Keratinocyte (primary cell): Measurements from ENCODE around the gene DIAPH2. TPM values are rescaled to one million over a fixed set of nuclear protein-coding genes. Genes with fewer than 3 reads are reported as not detected.

ENCODE experiments used
- DNase-seq: peaks from one replicate; pipeline ENCODE4 v3.0.0-alpha.2; 2011; ENCODE audit warnings: low read depth, missing footprints, low spot score
- FAIRE-seq: peaks from 2 replicates; lab custom pipeline; 2011; peaks lifted over from hg19 to GRCh38; lab: Jason Lieb, UNC
- H2AFZ ChIP-seq: 2 replicates; pipeline ENCODE4 v1.6.0; 2012; ENCODE audit warnings: low read length, control low read depth, inconsistent platforms; ENCODE audit not compliant: control insufficient read depth
- H3K27ac ChIP-seq: 2 replicates; pipeline ENCODE4 v1.5.1; 2011; ENCODE audit warnings: low read length; ENCODE audit not compliant: control insufficient read depth, insufficient read depth
- H3K27me3 ChIP-seq: 3 replicates; pipeline ENCODE4 v1.6.0; 2011; ENCODE audit warnings: low read length; ENCODE audit not compliant: control insufficient read depth, insufficient read depth; ENCODE audit errors: extremely low read depth
- H3K36me3 ChIP-seq, 2 experiments: 2 replicates in 1 of 2; 3 replicates in 1 of 2; pipeline ENCODE4 v1.5.1; 2011; ENCODE audit warnings: low read length in 2 of 2, mild to moderate bottlenecking in 1 of 2; ENCODE audit not compliant: control insufficient read depth in 2 of 2, insufficient read depth in 2 of 2; ENCODE audit errors: extremely low read depth in 1 of 2
- H3K4me1 ChIP-seq: 3 replicates; pipeline ENCODE4 v1.5.1; 2011; ENCODE audit warnings: low read length; ENCODE audit not compliant: control insufficient read depth, insufficient read depth; ENCODE audit errors: extremely low read depth
- H3K4me2 ChIP-seq: 3 replicates; pipeline ENCODE4 v1.6.0; 2011; ENCODE audit warnings: low read depth, low read length; ENCODE audit not compliant: control insufficient read depth, insufficient read depth; ENCODE audit errors: extremely low read depth
- H3K4me3 ChIP-seq, 3 experiments: fragments of 200-600 bp in 1 of 3; sonication (generic) in 1 of 3; 2 replicates in 2 of 3; 3 replicates in 1 of 3; pipeline ENCODE4 v1.5.1; 2011 to 2016; ENCODE audit warnings: low read length in 3 of 3, mild to moderate bottlenecking in 3 of 3, control low read depth in 2 of 3, inconsistent platforms in 1 of 3, low read depth in 1 of 3, mixed read lengths in 1 of 3, mixed run types in 1 of 3, moderate library complexity in 1 of 3; ENCODE audit not compliant: control insufficient read depth in 2 of 3, insufficient read depth in 2 of 3; ENCODE audit errors: extremely low read depth in 1 of 3
- H3K79me2 ChIP-seq: 2 replicates; pipeline ENCODE4 v1.6.0; 2012; ENCODE audit warnings: low read length; ENCODE audit not compliant: control insufficient read depth, insufficient read depth
- H3K9ac ChIP-seq: 3 replicates; pipeline ENCODE4 v1.6.0; 2011; ENCODE audit warnings: low read length; ENCODE audit not compliant: control insufficient read depth, insufficient read depth; ENCODE audit errors: extremely low read depth
- H3K9me1 ChIP-seq: 3 replicates; pipeline ENCODE4 v1.6.0; 2011; ENCODE audit warnings: low read length; ENCODE audit not compliant: control insufficient read depth, insufficient read depth; ENCODE audit errors: extremely low read depth
- H3K9me3 ChIP-seq: 2 replicates; pipeline ENCODE4 v1.5.1; 2012; ENCODE audit warnings: low read depth, low read length; ENCODE audit not compliant: control insufficient read depth
- H4K20me1 ChIP-seq: 3 replicates; pipeline ENCODE4 v1.6.0; 2011; ENCODE audit warnings: low read length; ENCODE audit not compliant: control insufficient read depth, insufficient read depth; ENCODE audit errors: extremely low read depth
- EZH2 ChIP-seq: IDR thresholded peaks from one replicate; pipeline ENCODE4 v1.6.1; 2012; ENCODE audit warnings: inconsistent platforms, mild to moderate bottlenecking, low read length, moderate library complexity
- dilution Hi-C: fragments of 300-500 bp; cut with MboI; formaldehyde crosslinking; loops from one replicate; pipeline ENCODE4 v1.7.0; 2020; ENCODE audit warnings: low sequenced_read_pairs; ENCODE audit not compliant: extremely low pct_ligation_motif_present
- polyA plus RNA-seq, 5 experiments: library from polyadenylated mRNA; depleted of rRNA in 3 of 5; stranded (reverse) in 3 of 5; stranded (forward) in 1 of 5; unstranded in 1 of 5; fragments of >200 nt; gene quantifications; 1 replicate in 1 of 5; 2 replicates in 3 of 5; 3 replicates in 1 of 5; pipeline versions ENCODE4 v1.2.1 to v1.2.3, GENCODE V29; 2011 to 2012; ENCODE audit warnings: missing spikeins in 2 of 5, low read depth in 1 of 5, low replicate concordance in 1 of 5
- TF ChIP-seq, protein P1 (sequence below), 3 experiments: IDR thresholded peaks in 1 of 3; conservative IDR thresholded peaks in 1 of 3; optimal IDR thresholded peaks in 1 of 3; 2 replicates in 2 of 3; 3 replicates in 1 of 3; pipeline versions ENCODE3 to v1.5.1; 2011; ENCODE audit warnings: low read length in 3 of 3, mild to moderate bottlenecking in 3 of 3, moderate library complexity in 2 of 3, control low read depth in 1 of 3, inconsistent platforms in 1 of 3; ENCODE audit not compliant: insufficient read depth in 2 of 3; ENCODE audit errors: extremely low read depth in 1 of 3

DIAPH2 gene
- polyA plus RNA-seq, 1 donor (not counting 4 experiments of a cell fraction or from before 2014, with no cell fraction given): 7.4 TPM

GRCh38 chrX:97326456-97326855 is 641.8 kb downstream of the DIAPH2 start:
- H4K20me1 ChIP-seq: no peaks in the 10 kb centered on the region
- no peaks in the 10 kb centered on the region for H3K79me2 ChIP-seq
- H3K4me3 ChIP-seq: no peak overlapping the region
- dilution Hi-C loops: no loop called here
- no peak overlapping the region for H2AFZ ChIP-seq
- DNase-seq (no peak), FAIRE-seq (no peak)
- no peaks in the 10 kb centered on the region for H3K4me1 ChIP-seq
- no peaks in the 10 kb centered on the region for H3K9me3 ChIP-seq
- no peaks in the 10 kb centered on the region for H3K36me3 ChIP-seq
- no peak overlapping the region for H3K4me2 ChIP-seq
- H3K27me3 ChIP-seq: no peaks in the 10 kb centered on the region
- H3K9me1 ChIP-seq: no peaks in the 10 kb centered on the region
- H3K9ac ChIP-seq: no peak overlapping the region
- TF ChIP-seq EZH2: no peak
- TF ChIP-seq, protein P1, sequence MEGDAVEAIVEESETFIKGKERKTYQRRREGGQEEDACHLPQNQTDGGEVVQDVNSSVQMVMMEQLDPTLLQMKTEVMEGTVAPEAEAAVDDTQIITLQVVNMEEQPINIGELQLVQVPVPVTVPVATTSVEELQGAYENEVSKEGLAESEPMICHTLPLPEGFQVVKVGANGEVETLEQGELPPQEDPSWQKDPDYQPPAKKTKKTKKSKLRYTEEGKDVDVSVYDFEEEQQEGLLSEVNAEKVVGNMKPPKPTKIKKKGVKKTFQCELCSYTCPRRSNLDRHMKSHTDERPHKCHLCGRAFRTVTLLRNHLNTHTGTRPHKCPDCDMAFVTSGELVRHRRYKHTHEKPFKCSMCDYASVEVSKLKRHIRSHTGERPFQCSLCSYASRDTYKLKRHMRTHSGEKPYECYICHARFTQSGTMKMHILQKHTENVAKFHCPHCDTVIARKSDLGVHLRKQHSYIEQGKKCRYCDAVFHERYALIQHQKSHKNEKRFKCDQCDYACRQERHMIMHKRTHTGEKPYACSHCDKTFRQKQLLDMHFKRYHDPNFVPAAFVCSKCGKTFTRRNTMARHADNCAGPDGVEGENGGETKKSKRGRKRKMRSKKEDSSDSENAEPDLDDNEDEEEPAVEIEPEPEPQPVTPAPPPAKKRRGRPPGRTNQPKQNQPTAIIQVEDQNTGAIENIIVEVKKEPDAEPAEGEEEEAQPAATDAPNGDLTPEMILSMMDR (optimal IDR thresholded peaks at IDR 0.05 in 1 of 3, IDR thresholded peaks at IDR 0.05 in 1 of 3, conservative IDR thresholded peaks at IDR 0.05 in 1 of 3; ENCODE audit: extremely low read depth in 1 of 3, insufficient read depth in 2 of 3, low read length in 3 of 3): no peak
- no peak overlapping the region for H3K27ac ChIP-seq

GRCh38 chrX:97328853-97329390 is 644.3 kb downstream of the DIAPH2 start:
- Histone ChIP-seq H3K9me3 (no peaks in the 10 kb centered on the region), H3K4me3 (no peak overlapping the region), H3K36me3 (no peaks in the 10 kb centered on the region), H3K27ac (no peak overlapping the region), H2AFZ (no peak overlapping the region), H3K79me2 (no peaks in the 10 kb centered on the region), H3K27me3 (no peaks in the 10 kb centered on the region), H3K4me1 (no peaks in the 10 kb centered on the region), H4K20me1 (no peaks in the 10 kb centered on the region), H3K4me2 (no peak overlapping the region), H3K9me1 (no peaks in the 10 kb centered on the region), H3K9ac (no peak overlapping the region)
- no peak for TF ChIP-seq EZH2
- TF ChIP-seq, protein P1 (optimal IDR thresholded peaks at IDR 0.05 in 1 of 3, IDR thresholded peaks at IDR 0.05 in 1 of 3, conservative IDR thresholded peaks at IDR 0.05 in 1 of 3; ENCODE audit: extremely low read depth in 1 of 3, insufficient read depth in 2 of 3, low read length in 3 of 3): no peak
- FAIRE-seq (no peak), DNase-seq (no peak)
- dilution Hi-C loops: no loop called here
